Endothelial cell of umbilical vein (primary cell): ENCODE results near the gene ITGA1. TPM values are rescaled to one million over a fixed set of nuclear protein-coding genes. Genes with fewer than 3 reads are reported as not detected.

Experiments
- BruUV-seq: library from RNA; stranded (reverse); fragments of 400-500 nt; replicated peaks from 2 replicates; lab custom pipeline; 2021; lab: Mats Ljungman, UMichigan
- CTCF ChIA-PET: fragments of 300-600, 350-600 bp; sonication (Branson Sonifier 250); formaldehyde crosslinking; loops from one replicate; lab custom pipeline; 2021; ENCODE audit warnings: antibody characterized with exemption, inconsistent platforms; lab: Charles Lee
- POLR2A ChIA-PET: fragments of 300-600, 350-600 bp; sonication (Branson Sonifier 250); formaldehyde crosslinking; loops from one replicate; lab custom pipeline; 2021; ENCODE audit warnings: antibody characterized with exemption, inconsistent platforms; lab: Charles Lee
- DNase-seq: peaks from one replicate; pipeline ENCODE4 v3.0.0-alpha.2; 2011; ENCODE audit warnings: low read depth, low spot score
- FAIRE-seq: peaks from 2 replicates; lab custom pipeline; 2011; peaks lifted over from hg19 to GRCh38; lab: Jason Lieb, UNC
- H2AFZ ChIP-seq: 2 replicates; pipeline ENCODE4 v1.6.0; 2012; ENCODE audit warnings: low read depth, low read length, control low read depth, inconsistent platforms
- H3K27ac ChIP-seq: 2 replicates; pipeline ENCODE4 v1.5.1; 2011; ENCODE audit warnings: low read depth, mild to moderate bottlenecking, control low read depth, low read length, moderate library complexity; ENCODE audit not compliant: insufficient read depth
- H3K27me3 ChIP-seq, 2 experiments: 2 replicates each; pipeline versions ENCODE4 v1.6.0 to v1.6.1; 2011; ENCODE audit warnings: low read length in 2 of 2, mixed read lengths in 1 of 2; ENCODE audit not compliant: control insufficient read depth in 2 of 2, insufficient read depth in 2 of 2
- H3K36me3 ChIP-seq, 2 experiments: 2 replicates in 1 of 2; 3 replicates in 1 of 2; pipeline ENCODE4 v1.5.1; 2011; ENCODE audit warnings: low read length in 2 of 2, mild to moderate bottlenecking in 1 of 2, moderate library complexity in 1 of 2; ENCODE audit not compliant: control insufficient read depth in 2 of 2, insufficient read depth in 2 of 2; ENCODE audit errors: extremely low read depth in 1 of 2
- H3K4me1 ChIP-seq: 3 replicates; pipeline ENCODE4 v1.5.1; 2011; ENCODE audit warnings: mild to moderate bottlenecking, low read length; ENCODE audit not compliant: control insufficient read depth, insufficient read depth; ENCODE audit errors: extremely low read depth
- H3K4me2 ChIP-seq: 2 replicates; pipeline ENCODE4 v1.6.1; 2011; ENCODE audit warnings: low read length, control low read depth, mixed read lengths; ENCODE audit not compliant: insufficient read depth
- H3K4me3 ChIP-seq, 3 experiments: fragments of 200-600 bp in 1 of 3; sonication (generic), shearing (Covaris generic) in 1 of 3; replicated peaks in 1 of 3; 2 replicates each; pipeline ENCODE4 v1.5.1; 2011 to 2016; ENCODE audit warnings: control low read depth in 3 of 3, low read length in 3 of 3, mild to moderate bottlenecking in 2 of 3, inconsistent platforms in 1 of 3, low read depth in 1 of 3, moderate library complexity in 1 of 3; ENCODE audit not compliant: insufficient read depth in 1 of 3
- H3K79me2 ChIP-seq: 2 replicates; pipeline ENCODE4 v1.6.0; 2012; ENCODE audit warnings: low read length, inconsistent platforms; ENCODE audit not compliant: control insufficient read depth, insufficient read depth
- H3K9ac ChIP-seq: replicated peaks from 2 replicates; pipeline ENCODE3; 2011; ENCODE audit warnings: low read length, control low read depth; ENCODE audit not compliant: insufficient read depth; ENCODE audit errors: extremely low read depth
- H3K9me1 ChIP-seq: replicated peaks from 3 replicates; pipeline ENCODE4 v1.6.0; 2011; ENCODE audit warnings: mild to moderate bottlenecking, low read length; ENCODE audit not compliant: control insufficient read depth, insufficient read depth; ENCODE audit errors: extremely low read depth
- H3K9me3 ChIP-seq: replicated peaks from 2 replicates; pipeline ENCODE4 v1.5.1; 2012; ENCODE audit warnings: low read length, inconsistent platforms; ENCODE audit not compliant: control insufficient read depth, insufficient read depth
- H4K20me1 ChIP-seq: replicated peaks from 2 replicates; pipeline ENCODE3; 2011; ENCODE audit warnings: mild to moderate bottlenecking, low read length; ENCODE audit not compliant: control insufficient read depth, insufficient read depth; ENCODE audit errors: extremely low read depth
- CTCF ChIP-seq, 2 donors: IDR thresholded peaks; 1 replicate in 1 of 2; 2 replicates in 1 of 2; pipeline ENCODE4 v1.5.1; 2011; ENCODE audit warnings: low read length in 2 of 2, mild to moderate bottlenecking in 2 of 2, moderate library complexity in 2 of 2, control low read depth in 1 of 2, inconsistent platforms in 1 of 2, low read depth in 1 of 2; ENCODE audit not compliant: insufficient read depth in 1 of 2; ENCODE audit errors: extremely low read depth in 1 of 2
- EZH2 ChIP-seq: IDR thresholded peaks from 2 replicates; pipeline ENCODE4 v1.6.1; 2012; ENCODE audit warnings: borderline replicate concordance, low read depth, mild to moderate bottlenecking, moderate library complexity, low read length, inconsistent platforms; ENCODE audit not compliant: severe bottlenecking
- FOS ChIP-seq: IDR thresholded peaks from 2 replicates; pipeline ENCODE4 v1.6.1; 2011; ENCODE audit warnings: mild to moderate bottlenecking, low read length, moderate library complexity, borderline replicate concordance; ENCODE audit not compliant: insufficient read depth
- GATA2 ChIP-seq: IDR thresholded peaks from 2 replicates; pipeline ENCODE4 v1.7.0; 2011; ENCODE audit warnings: low read depth, mild to moderate bottlenecking, moderate library complexity, mixed read lengths, low read length; ENCODE audit not compliant: insufficient read length, insufficient read depth
- JUN ChIP-seq: IDR thresholded peaks from 2 replicates; pipeline ENCODE4 v1.6.1; 2011; ENCODE audit warnings: borderline replicate concordance, low read depth; ENCODE audit not compliant: insufficient read length, insufficient read depth
- MAX ChIP-seq: IDR thresholded peaks from 2 replicates; pipeline ENCODE4 v1.6.1; 2011; ENCODE audit not compliant: insufficient read depth, insufficient read length
- MYC ChIP-seq: IDR thresholded peaks from one replicate; pipeline ENCODE4 v1.6.1; 2011; ENCODE audit warnings: mild to moderate bottlenecking, low read depth, low read length
- POLR2A ChIP-seq: IDR thresholded peaks from 2 replicates; pipeline ENCODE4 v1.6.1; 2012; ENCODE audit warnings: low read depth, mild to moderate bottlenecking, control low read depth, low read length
- POLR2AphosphoS5 ChIP-seq: IDR thresholded peaks from 2 replicates; pipeline ENCODE4 v1.6.1; 2012; ENCODE audit warnings: low read depth, mild to moderate bottlenecking, control low read depth, low read length, moderate library complexity; ENCODE audit not compliant: insufficient read depth
- dilution Hi-C: fragments of 300-500 bp; cut with MboI; formaldehyde crosslinking; loops from one replicate; pipeline ENCODE4 v1.15.0; 2019; ENCODE audit warnings: low sequenced_read_pairs; ENCODE audit not compliant: extremely low pct_ligation_motif_present
- intact Hi-C: fragments of 100-400 bp; cut with micrococcal nuclease; formaldehyde crosslinking; loops from one replicate; pipeline ENCODE4 v1.10.0; 2022
- polyA plus RNA-seq, 4 experiments: library from polyadenylated mRNA; depleted of rRNA in 3 of 4; stranded (reverse) in 3 of 4; unstranded in 1 of 4; fragments of >200 nt; gene quantifications; 2 replicates each; pipeline versions ENCODE4 v1.2.1 to v1.2.3, GENCODE V29; 2011 to 2012; ENCODE audit warnings: missing spikeins in 1 of 4
- total RNA-seq: library from RNA; stranded (reverse); gene quantifications from 2 replicates; pipeline ENCODE4 v1.2.3, GENCODE V29; 2021

ITGA1 gene
- total and polyA plus RNA-seq, 2 donors (not counting 3 experiments of a cell fraction or from before 2014, with no cell fraction given): 0.65 to 1.9 TPM

GRCh38 chr5:52748590-52748989 lies 39.1 kb upstream of the ITGA1 start:
- dilution Hi-C loops (no loop called here), intact Hi-C loops (no loop called here)
- CTCF ChIA-PET: no interaction called here
- Histone ChIP-seq H3K79me2 (no peaks in the 10 kb centered on the region), H4K20me1 (no peaks in the 10 kb centered on the region), H3K4me1 (peaks cover 10% of the 10 kb centered on the region), H3K4me3 (no peak overlapping the region), H2AFZ (no peak overlapping the region), H3K9me3 (no peaks in the 10 kb centered on the region), H3K27me3 (no peaks in the 10 kb centered on the region), H3K4me2 (no peak overlapping the region), H3K9ac (no peak overlapping the region), H3K27ac (no peak overlapping the region), H3K9me1 (no peaks in the 10 kb centered on the region), H3K36me3 (no peaks in the 10 kb centered on the region)
- TF ChIP-seq CTCF (IDR thresholded peaks at IDR 0.05; ENCODE audit: extremely low read depth in 1 of 2, insufficient read depth in 1 of 2, low read depth in 1 of 2, low read length in 2 of 2) (no peak), GATA2 (no peak), MYC (no peak), MAX (no peak), POLR2AphosphoS5 (no peak), EZH2 (no peak), POLR2A (no peak), JUN (no peak), FOS (no peak)
- no TSS peak for BruUV-seq
- POLR2A ChIA-PET: no interaction called here
- FAIRE-seq: no peak
- no peak for DNase-seq
